BJ (cell line): ENCODE measurements around the gene BOD1. TPM values are rescaled to one million over a fixed set of nuclear protein-coding genes. Genes with fewer than 3 reads are reported as not detected.

Experiments used
- CTCF ChIA-PET: fragments of 350-600 bp; formaldehyde crosslinking; extraction: SDS; loops from one replicate; lab custom pipeline; 2021; ENCODE audit warnings: antibody characterized with exemption, inconsistent platforms; lab: Yijun Ruan, JAX
- POLR2A ChIA-PET: fragments of 300-600 bp; sonication (Branson Sonifier 250); formaldehyde crosslinking; extraction: SDS; loops from one replicate; lab custom pipeline; 2021; ENCODE audit warnings: antibody characterized with exemption; lab: Charles Lee
- DNase-seq: peaks from one replicate; pipeline ENCODE4 v3.0.0-alpha.2; 2011; ENCODE audit warnings: low read depth
- H3K27me3 ChIP-seq: 2 replicates; pipeline ENCODE4 v1.6.0; 2011; ENCODE audit warnings: low read length; ENCODE audit not compliant: control insufficient read depth, insufficient read depth
- H3K36me3 ChIP-seq: 2 replicates; pipeline ENCODE4 v1.5.1; 2011; ENCODE audit warnings: low read length; ENCODE audit not compliant: control insufficient read depth, insufficient read depth
- H3K4me3 ChIP-seq: 2 replicates; pipeline ENCODE4 v1.5.1; 2011; ENCODE audit warnings: low read depth, mild to moderate bottlenecking, control low read depth, low read length
- polyA plus RNA-seq: library from polyadenylated mRNA; depleted of rRNA; stranded (reverse); fragments of >200 nt; gene quantifications from 2 replicates; pipeline ENCODE4 v1.2.3, GENCODE V29; 2011
- TF ChIP-seq, protein P1 (sequence below): IDR thresholded peaks from 2 replicates; pipeline ENCODE4 v1.5.1; 2011; ENCODE audit warnings: low read depth, mild to moderate bottlenecking, control low read depth, inconsistent platforms, low read length, moderate library complexity; ENCODE audit not compliant: insufficient read depth

The BOD1 gene
- polyA plus RNA-seq, 1 experiment: 51.5 TPM

DNA sequence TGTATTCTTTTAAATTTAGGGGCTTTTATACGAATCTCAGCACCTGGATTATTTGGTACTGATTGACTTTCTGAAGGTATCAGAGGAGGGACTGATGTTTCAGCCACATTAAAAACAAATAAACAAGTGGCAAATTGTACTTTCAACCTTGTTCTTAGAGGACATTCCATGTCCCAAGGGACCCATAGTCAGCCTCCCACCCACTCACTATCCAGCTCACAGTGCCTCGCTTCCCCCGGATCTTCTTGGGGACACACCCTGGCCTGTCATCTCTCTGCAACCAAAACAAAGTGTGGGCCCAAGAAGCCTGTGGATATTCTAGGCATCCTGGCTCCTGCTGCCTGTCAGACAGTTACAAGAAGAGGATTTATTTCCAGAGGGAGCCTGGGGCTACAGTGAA, 8.8 kb upstream of the BOD1 start:
- TF ChIP-seq, protein P1, sequence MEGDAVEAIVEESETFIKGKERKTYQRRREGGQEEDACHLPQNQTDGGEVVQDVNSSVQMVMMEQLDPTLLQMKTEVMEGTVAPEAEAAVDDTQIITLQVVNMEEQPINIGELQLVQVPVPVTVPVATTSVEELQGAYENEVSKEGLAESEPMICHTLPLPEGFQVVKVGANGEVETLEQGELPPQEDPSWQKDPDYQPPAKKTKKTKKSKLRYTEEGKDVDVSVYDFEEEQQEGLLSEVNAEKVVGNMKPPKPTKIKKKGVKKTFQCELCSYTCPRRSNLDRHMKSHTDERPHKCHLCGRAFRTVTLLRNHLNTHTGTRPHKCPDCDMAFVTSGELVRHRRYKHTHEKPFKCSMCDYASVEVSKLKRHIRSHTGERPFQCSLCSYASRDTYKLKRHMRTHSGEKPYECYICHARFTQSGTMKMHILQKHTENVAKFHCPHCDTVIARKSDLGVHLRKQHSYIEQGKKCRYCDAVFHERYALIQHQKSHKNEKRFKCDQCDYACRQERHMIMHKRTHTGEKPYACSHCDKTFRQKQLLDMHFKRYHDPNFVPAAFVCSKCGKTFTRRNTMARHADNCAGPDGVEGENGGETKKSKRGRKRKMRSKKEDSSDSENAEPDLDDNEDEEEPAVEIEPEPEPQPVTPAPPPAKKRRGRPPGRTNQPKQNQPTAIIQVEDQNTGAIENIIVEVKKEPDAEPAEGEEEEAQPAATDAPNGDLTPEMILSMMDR: no peak
- no peak overlapping the region for H3K4me3 ChIP-seq
- ChIA-PET POLR2A (no interaction called here), CTCF (interaction anchor here (1.5 to 12.9 kb wide), 2 partner anchors 346 to 692 kb away, joined by 4 to 150 read pairs; no protein-coding TSS in a partner anchor)
- DNase-seq: no peak
- H3K27me3 ChIP-seq: no peaks in the 10 kb centered on the region; the same call in 1 of the 2 replicates
- no peaks in the 10 kb centered on the region for H3K36me3 ChIP-seq

DNA sequence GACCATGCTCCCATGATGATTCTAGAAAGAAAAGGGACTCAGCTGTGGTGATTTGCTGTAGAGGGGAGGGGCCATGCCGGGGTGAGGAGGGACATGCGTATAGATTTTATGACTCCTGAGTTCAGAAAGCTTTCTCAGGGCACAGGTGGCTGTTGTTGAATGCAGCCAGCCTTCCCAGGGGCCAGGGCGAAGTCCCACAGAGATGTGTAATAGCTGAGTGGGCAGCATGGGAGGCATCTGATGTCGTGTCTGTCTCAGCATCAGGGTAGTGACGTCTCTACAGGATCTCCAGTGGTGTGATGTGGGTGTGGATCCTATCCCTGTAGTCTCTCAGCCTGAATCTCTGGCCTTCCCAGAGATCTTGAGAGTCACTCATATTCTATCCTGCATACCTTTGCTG, 7.8 kb upstream of the BOD1 start:
- no peak for DNase-seq
- TF ChIP-seq, protein P1: no peak
- Histone ChIP-seq H3K36me3 (no peaks in the 10 kb centered on the region), H3K27me3 (no peaks in the 10 kb centered on the region; the same call in 1 of the 2 replicates), H3K4me3 (no peak overlapping the region)
- CTCF ChIA-PET: interaction anchor here (0.7 to 12.9 kb wide), 4 partner anchors 147 to 693 kb away, joined by 3 to 150 read pairs (median 4); no protein-coding TSS in a partner anchor
- POLR2A ChIA-PET: no interaction called here

DNA sequence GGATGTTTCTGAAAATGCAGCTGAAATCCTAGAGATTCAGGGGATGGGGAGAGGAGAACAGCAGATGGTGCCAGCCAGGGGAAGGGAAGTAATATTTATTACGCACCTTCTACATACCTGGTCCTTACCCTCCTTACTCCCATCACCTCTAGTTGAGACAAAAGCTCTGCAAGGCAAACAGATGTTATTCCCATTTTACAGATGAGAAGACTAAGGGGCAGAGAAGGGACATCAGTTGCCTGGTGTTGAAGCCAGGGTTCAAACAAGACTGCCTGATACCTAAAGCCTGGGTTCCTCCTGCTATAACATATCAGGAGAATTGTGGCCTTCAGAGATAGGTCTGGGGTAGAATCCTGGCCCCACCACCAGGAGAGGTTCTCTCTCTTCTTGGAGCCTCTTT, 7.3 kb upstream of the BOD1 start:
- no peak for DNase-seq
- ChIA-PET CTCF (interaction anchor here (0.6 to 12.9 kb wide), 4 partner anchors 302 to 359 kb away, joined by 3 to 150 read pairs (median 4); no protein-coding TSS in a partner anchor), POLR2A (no interaction called here)
- H3K27me3 ChIP-seq: no peaks in the 10 kb centered on the region; the same call in 1 of the 2 replicates
- H3K4me3 ChIP-seq: no peak overlapping the region
- H3K36me3 ChIP-seq: no peaks in the 10 kb centered on the region
- TF ChIP-seq, protein P1: no peak

DNA sequence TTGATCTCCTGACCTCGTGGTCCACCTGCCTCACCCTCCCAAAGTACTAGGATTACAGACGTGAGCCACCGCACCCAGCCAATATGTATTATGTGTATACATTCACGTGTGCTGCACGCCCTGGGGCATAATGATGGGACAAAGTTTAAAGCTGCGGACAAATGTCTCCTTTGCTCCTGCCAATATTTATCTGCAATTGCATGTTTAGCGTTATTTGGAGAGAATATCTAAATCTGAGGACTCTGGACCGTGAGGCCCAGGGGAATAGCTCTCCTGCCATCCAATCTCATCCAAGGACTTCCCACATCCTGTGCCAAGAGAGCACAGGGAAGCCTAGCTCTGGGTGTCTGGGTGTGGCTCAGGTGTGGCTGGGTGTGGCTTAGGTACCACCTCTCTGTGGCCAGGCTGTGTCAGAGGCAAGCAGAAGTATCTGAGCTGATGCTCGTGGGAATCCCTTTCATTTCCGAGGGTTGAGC, 6.9 kb upstream of the BOD1 start:
- Histone ChIP-seq H3K27me3 (no peaks in the 10 kb centered on the region; the same call in 1 of the 2 replicates), H3K36me3 (no peaks in the 10 kb centered on the region), H3K4me3 (no peak overlapping the region)
- CTCF ChIA-PET: interaction anchor here (0.6 to 12.9 kb wide), 4 partner anchors 302 to 359 kb away, joined by 3 to 150 read pairs (median 4); no protein-coding TSS in a partner anchor
- POLR2A ChIA-PET: no interaction called here
- TF ChIP-seq, protein P1: no peak
- DNase-seq: no peak

DNA sequence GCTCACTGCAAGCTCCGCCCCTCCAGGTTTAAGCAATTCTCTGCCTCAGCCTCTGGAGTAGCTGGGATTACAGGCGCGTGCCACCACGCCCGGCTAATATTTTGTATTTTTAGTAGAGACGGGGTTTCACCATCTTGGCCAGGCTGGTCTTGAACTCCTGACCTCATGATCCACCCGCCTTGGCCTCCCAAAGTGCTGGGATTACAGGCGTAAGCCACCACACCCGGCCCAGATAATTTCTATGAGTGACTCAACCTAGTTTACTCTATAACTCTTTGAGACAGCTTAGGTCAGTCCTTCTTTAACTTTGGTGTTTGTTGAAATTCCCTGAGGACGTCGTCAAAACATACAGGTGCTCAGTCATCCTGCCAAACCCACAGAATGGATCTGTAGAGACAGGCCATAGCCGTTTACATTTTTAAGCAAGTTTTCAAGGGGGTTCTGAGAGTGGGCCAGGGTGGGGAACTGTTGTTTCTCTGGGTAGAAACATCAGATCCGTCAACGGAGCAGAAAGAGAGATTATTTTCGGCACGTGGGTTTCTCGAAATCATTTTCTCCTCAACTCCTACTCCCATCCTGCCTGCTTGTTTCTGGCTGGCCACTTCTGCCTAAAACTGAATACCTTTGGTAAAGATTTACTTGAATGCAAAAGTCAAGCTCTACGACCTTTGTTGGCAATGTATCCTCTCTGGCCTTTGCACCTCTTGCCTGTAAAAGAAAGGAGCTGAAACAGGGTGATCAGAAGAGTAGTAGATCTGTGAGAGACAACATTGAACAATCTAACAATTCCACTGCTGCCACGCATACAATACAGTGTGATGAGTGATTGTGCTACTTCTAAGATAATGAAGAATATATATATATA, 6.0 kb upstream of the BOD1 start:
- H3K27me3 ChIP-seq: no peaks in the 10 kb centered on the region
- TF ChIP-seq, protein P1: no peak
- CTCF ChIA-PET: interaction anchor here (0.6 to 12.9 kb wide), 2 partner anchors 327 to 349 kb away, joined by 3 to 150 read pairs; no protein-coding TSS in a partner anchor
- H3K4me3 ChIP-seq: no peak overlapping the region
- no peak for DNase-seq
- no peaks in the 10 kb centered on the region for H3K36me3 ChIP-seq
- POLR2A ChIA-PET: no interaction called here
